T-cell (primary cell): ENCODE results near the gene FIZ1. TPM values are rescaled to one million over a fixed set of nuclear protein-coding genes. Genes with fewer than 3 reads are reported as not detected.

Source experiments
- ATAC-seq, 4 experiments: fragments of 200-7000 bp in 3 of 4; fragments of 150-1000 bp in 1 of 4; cut with Tn5 transposase; replicated peaks in 1 of 4; 1 replicate in 3 of 4; 2 replicates in 1 of 4; pipeline ENCODE4 v1.10.0; 2021; ENCODE audit warnings: moderate library complexity in 3 of 4, mild to moderate bottlenecking in 2 of 4, moderate number of reproducible peaks in 1 of 4
- CTCF ChIA-PET, 2 donors: fragments of 300-600 bp; sonication (Branson Sonifier 250); formaldehyde crosslinking; loops; one replicate each; lab custom pipeline; 2022; ENCODE audit warnings: antibody characterized with exemption in 2 of 2; lab: Charles Lee
- POLR2A ChIA-PET, 2 donors: fragments of 300-600 bp; sonication (Branson Sonifier 250); formaldehyde crosslinking; loops; one replicate each; lab custom pipeline; 2022; ENCODE audit warnings: antibody characterized with exemption in 2 of 2; lab: Charles Lee
- DNase-seq, 35 experiments: peaks; one replicate each; pipeline versions ENCODE4 v3.0.0 to v3.0.0-alpha.2; 2013 to 2023
- H3K27ac ChIP-seq: one replicate; pipeline ENCODE4 v1.5.1; 2013; ENCODE audit warnings: low read length
- H3K27me3 ChIP-seq, 2 experiments: replicated peaks in 1 of 2; 1 replicate in 1 of 2; 2 replicates in 1 of 2; pipeline versions ENCODE4 v1.6.1 to v1.7.0; 2013; ENCODE audit warnings: low read length in 1 of 2, mixed read lengths in 1 of 2; ENCODE audit not compliant: control insufficient read depth in 2 of 2, insufficient read depth in 2 of 2; ENCODE audit errors: extremely low read depth in 1 of 2
- H3K36me3 ChIP-seq, 2 donors: 1 replicate in 1 of 2; 2 replicates in 1 of 2; pipeline versions ENCODE4 v1.6.1 to v1.7.0; 2013; ENCODE audit warnings: low read length in 1 of 2; ENCODE audit not compliant: control insufficient read depth in 2 of 2, insufficient read depth in 1 of 2; ENCODE audit errors: extremely low read depth in 1 of 2
- H3K4me1 ChIP-seq, 2 experiments: 1 replicate in 1 of 2; 2 replicates in 1 of 2; pipeline versions ENCODE4 v1.6.1 to v1.7.0; 2013; ENCODE audit warnings: low read length in 2 of 2, mixed read lengths in 1 of 2; ENCODE audit not compliant: insufficient read depth in 2 of 2, control insufficient read depth in 1 of 2; ENCODE audit errors: extremely low read depth in 1 of 2
- H3K4me3 ChIP-seq, 2 donors: 1 replicate in 1 of 2; 2 replicates in 1 of 2; pipeline versions ENCODE4 v1.5.1 to v1.7.0; 2013; ENCODE audit warnings: mild to moderate bottlenecking in 2 of 2, low read length in 1 of 2, moderate library complexity in 1 of 2; ENCODE audit not compliant: control insufficient read depth in 1 of 2; ENCODE audit errors: extremely low read depth in 1 of 2
- H3K9me3 ChIP-seq: 2 replicates; pipeline ENCODE4 v1.7.0; 2013
- H3K27ac Mint-ChIP-seq, 2 donors: one replicate each; pipeline ENCODE4 v1.8.0; 2020 to 2021; ENCODE audit warnings: mild to moderate bottlenecking in 2 of 2, mixed read lengths in 2 of 2
- H3K27me3 Mint-ChIP-seq, 2 donors: one replicate each; pipeline ENCODE4 v1.8.0; 2021 to 2022; ENCODE audit warnings: mixed read lengths in 2 of 2
- H3K36me3 Mint-ChIP-seq: one replicate; pipeline ENCODE4 v1.8.0; 2021; ENCODE audit warnings: mixed read lengths
- H3K4me1 Mint-ChIP-seq, 3 donors: one replicate each; pipeline ENCODE4 v1.8.0; 2020 to 2022; ENCODE audit warnings: mixed read lengths in 3 of 3, mild to moderate bottlenecking in 1 of 3
- H3K4me3 Mint-ChIP-seq, 3 donors: one replicate each; pipeline ENCODE4 v1.8.0; 2020 to 2022; ENCODE audit warnings: mild to moderate bottlenecking in 3 of 3, mixed read lengths in 3 of 3, moderate library complexity in 3 of 3
- H3K9me3 Mint-ChIP-seq, 3 donors: one replicate each; pipeline ENCODE4 v1.8.0; 2020 to 2022; ENCODE audit warnings: mixed read lengths in 3 of 3
- WGBS: methylation state at CpG from one replicate; pipeline ENCODE4 v1.1.5; 2013; ENCODE audit warnings: missing lambda C conversion rate; ENCODE audit not compliant: insufficient coverage; 5-methylcytosine and 5-hydroxymethylcytosine counted together
- total RNA-seq, 35 experiments: library from RNA in 6 of 35; stranded (reverse) in 6 of 35; fragments of 120-200 nt in 1 of 35; gene quantifications; one replicate each; pipeline versions ENCODE4 v1.2.1 to v1.2.4 and lab custom pipeline; 2013 to 2026

Gene FIZ1
- total RNA-seq, 5 donors from 2014 or later (not counting 1 experiment from before 2014, with no cell fraction given): 9.8 to 27.7 (median 19.0) TPM

DNA sequence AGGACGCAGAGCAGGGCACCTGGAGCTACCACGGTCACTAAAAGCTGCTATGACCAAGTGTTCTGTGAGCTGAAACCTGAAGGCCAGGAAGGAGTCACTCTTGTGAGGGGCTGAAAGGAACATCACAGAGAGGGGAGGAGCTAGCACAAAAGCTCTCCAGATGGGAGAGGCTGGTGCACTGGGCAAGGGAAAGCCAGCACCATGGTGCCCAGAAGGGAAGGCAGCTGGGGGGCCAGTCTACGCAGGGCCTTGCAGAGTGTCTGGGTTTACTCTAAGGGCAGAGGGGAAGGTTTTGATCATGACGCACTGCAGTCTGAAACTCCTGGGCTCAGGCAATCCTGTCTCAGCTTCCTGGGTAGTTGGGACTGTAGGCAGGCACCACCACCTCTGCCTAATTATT lies 37.4 kb upstream of the FIZ1 start:
- H3K27ac ChIP-seq: peak overlapping the region; percentile 99
- peaks cover 16 to 71% of the 10 kb centered on the region in 2 experiments for H3K4me1 ChIP-seq
- ChIA-PET CTCF (interaction anchor here in 1 of 2 donors (1.0 to 1.8 kb wide), 4 partner anchors 10 to 18 kb away, joined by 3 to 5 read pairs (median 4); no protein-coding TSS in a partner anchor), POLR2A (interaction anchor here in 1 of 2 donors (1.3 kb wide), 1 partner anchor 10 kb away, joined by 4 read pairs; no protein-coding TSS in a partner anchor)
- ATAC-seq (no peak), DNase-seq (no peak)
- Mint-ChIP-seq H3K27ac (peak overlapping the region; percentile 100), H3K27me3 (no peaks in the 10 kb centered on the region), H3K4me3 (peak overlapping the region; percentile 98 to 100 (median 99)), H3K36me3 (peaks cover 17% of the 10 kb centered on the region), H3K4me1 (peaks cover 65 to 69% (median 68%) of the 10 kb centered on the region in 3 donors), H3K9me3 (no peaks in the 10 kb centered on the region)
- H3K27me3 ChIP-seq: no peaks in the 10 kb centered on the region
- no peak overlapping the region for H3K4me3 ChIP-seq
- WGBS: 100% methylated on average over 2 of the region's 4 CpGs
- peaks cover 0 to 2% of the 10 kb centered on the region in 2 donors for H3K36me3 ChIP-seq
- no peaks in the 10 kb centered on the region for H3K9me3 ChIP-seq

DNA sequence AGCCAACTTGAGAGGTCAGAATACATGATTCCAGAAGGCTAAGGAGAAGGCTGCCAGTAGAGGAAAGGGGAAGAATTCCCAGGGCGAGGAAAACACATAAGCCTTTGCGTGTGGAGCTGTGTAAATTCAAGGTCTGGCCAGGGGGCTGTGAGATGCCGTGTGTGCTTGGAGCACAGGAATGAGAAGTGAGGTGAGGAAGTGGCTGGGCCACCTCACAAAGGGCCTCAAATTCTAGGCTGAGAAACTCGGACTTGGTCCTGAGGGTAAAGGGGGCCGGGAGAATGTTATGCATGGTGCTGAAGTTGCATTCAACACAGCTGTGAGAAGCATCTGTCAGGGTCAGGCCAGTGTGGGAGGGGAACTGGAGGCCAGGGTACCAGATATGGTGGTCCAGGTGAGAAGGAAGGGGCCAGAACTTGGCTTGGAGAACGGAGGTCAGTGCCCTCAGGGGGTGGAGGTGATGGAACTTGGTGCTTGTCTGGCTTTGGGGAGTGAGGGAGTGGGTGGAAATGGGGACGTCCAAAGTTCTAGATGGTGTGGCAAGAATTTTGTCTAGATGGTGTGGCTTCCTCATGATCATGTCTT lies 36.6 kb upstream of the FIZ1 start:
- DNase-seq (no peak), ATAC-seq (no peak)
- Histone ChIP-seq H3K4me3 (peak overlapping the region; percentile 85 to 98), H3K27ac (peak overlapping the region; percentile 99), H3K4me1 (peaks cover 18 to 69% of the 10 kb centered on the region in 2 experiments), H3K9me3 (no peaks in the 10 kb centered on the region), H3K36me3 (peaks cover 0 to 2% of the 10 kb centered on the region in 2 donors), H3K27me3 (no peaks in the 10 kb centered on the region)
- Mint-ChIP-seq H3K9me3 (no peaks in the 10 kb centered on the region), H3K4me3 (peak overlapping the region; percentile 98 to 100 (median 99)), H3K4me1 (peaks cover 63 to 68% (median 67%) of the 10 kb centered on the region in 3 donors), H3K27ac (peak overlapping the region; percentile 100), H3K36me3 (peaks cover 17% of the 10 kb centered on the region), H3K27me3 (no peaks in the 10 kb centered on the region)
- 61% methylated on average over 7 of the region's 7 CpGs for WGBS
- POLR2A ChIA-PET: interaction anchor here (0.8 to 1.3 kb wide), 2 partner anchors 11 to 174 kb away, joined by 3 to 4 read pairs; partner anchors contain the start of gene ISOC2 (in 1 of the 2)
- CTCF ChIA-PET: interaction anchor here in 1 of 2 donors (1.8 kb wide), 1 partner anchor 19 kb away, joined by 4 read pairs; no protein-coding TSS in a partner anchor

DNA sequence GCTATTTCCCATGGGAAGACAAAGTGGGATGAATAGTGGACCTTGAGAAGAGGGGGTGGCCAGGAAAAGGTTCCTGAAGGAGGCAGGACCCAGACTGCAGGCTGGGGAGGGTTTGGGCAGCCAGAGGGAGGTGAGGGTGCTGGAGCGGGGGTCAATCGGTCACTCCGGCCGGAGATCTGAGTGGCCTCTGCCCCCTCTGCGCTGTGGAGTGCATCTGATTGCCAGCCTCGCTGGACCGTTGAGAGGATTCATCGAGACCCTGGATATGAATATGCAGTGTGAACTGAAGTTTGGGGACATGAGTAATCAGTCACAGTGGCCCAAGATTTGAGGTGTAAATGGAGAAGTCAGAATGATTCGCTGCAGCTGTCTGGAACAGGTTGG lies 36.0 kb upstream of the FIZ1 start:
- Mint-ChIP-seq H3K27ac (peak overlapping the region; percentile 100), H3K4me1 (peaks cover 60 to 65% (median 64%) of the 10 kb centered on the region in 3 donors), H3K36me3 (peaks cover 17% of the 10 kb centered on the region), H3K4me3 (peak overlapping the region; percentile 98 to 100 (median 99)), H3K27me3 (no peaks in the 10 kb centered on the region), H3K9me3 (no peaks in the 10 kb centered on the region)
- ChIA-PET POLR2A (interaction anchor here (0.8 kb wide), 2 partner anchors 174 to 517 kb away, joined by 3 to 5 read pairs; partner anchors contain the start of gene ISOC2 (in 1 of the 2)), CTCF (no interaction called here)
- DNase-seq (peak in 2 of 35 experiments; percentile 37 to 44), ATAC-seq (no peak)
- Histone ChIP-seq H3K4me1 (peaks cover 18 to 65% of the 10 kb centered on the region in 2 experiments), H3K27me3 (no peaks in the 10 kb centered on the region), H3K36me3 (peaks cover 0 to 2% of the 10 kb centered on the region in 2 donors), H3K27ac (peak overlapping the region; percentile 99), H3K9me3 (no peaks in the 10 kb centered on the region), H3K4me3 (peak overlapping the region; percentile 85 to 98)
- 23% methylated on average over 9 of the region's 9 CpGs for WGBS

DNA sequence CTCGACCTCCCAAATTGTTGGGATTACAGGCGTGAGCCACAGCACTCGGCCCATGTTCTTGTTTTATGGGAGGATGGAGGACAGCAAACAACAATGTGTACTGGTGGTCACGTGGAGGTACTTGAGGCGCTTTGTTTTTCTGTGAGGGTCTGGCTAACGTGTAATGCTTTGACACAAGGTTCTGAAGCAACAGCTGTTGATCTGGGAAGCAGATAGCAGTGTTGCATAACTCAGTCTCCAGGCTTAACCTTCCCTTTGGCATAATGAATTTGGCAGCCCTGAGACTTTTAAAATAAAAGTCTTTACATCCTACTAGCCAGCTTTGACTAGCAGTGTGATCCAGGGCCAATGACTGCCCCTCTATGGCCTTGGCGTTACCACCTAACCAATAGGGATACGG lies 34.5 kb upstream of the FIZ1 start:
- H3K4me1 ChIP-seq: peaks cover 18 to 50% of the 10 kb centered on the region in 2 experiments
- H3K27ac ChIP-seq: peak overlapping the region; percentile 99
- no peak for ATAC-seq
- POLR2A ChIA-PET: interaction anchor here in 1 of 2 donors (0.5 to 0.6 kb wide), 2 partner anchors 11 to 295 kb away, joined by 3 read pairs; no protein-coding TSS in a partner anchor
- CTCF ChIA-PET: interaction anchor here (0.7 to 3.5 kb wide), 9 partner anchors 10 to 130 kb away, joined by 3 to 21 read pairs (median 10); partner anchors contain the start of genes FIZ1 (in 1 of the 2) and ZNF784 (in 1 of the 2)
- Mint-ChIP-seq H3K9me3 (no peaks in the 10 kb centered on the region), H3K4me3 (peak overlapping the region; percentile 65 to 100 (median 98)), H3K36me3 (peaks cover 14% of the 10 kb centered on the region), H3K27me3 (no peaks in the 10 kb centered on the region), H3K4me1 (peaks cover 50 to 53% (median 53%) of the 10 kb centered on the region in 3 donors), H3K27ac (peak overlapping the region in 1 of 2 donors; percentile 75)
- DNase-seq: no peak
- H3K36me3 ChIP-seq: peaks cover 0 to 2% of the 10 kb centered on the region in 2 donors
- H3K4me3 ChIP-seq: no peak overlapping the region
- H3K27me3 ChIP-seq: peaks cover 0 to 3% of the 10 kb centered on the region in 2 experiments
- no peaks in the 10 kb centered on the region for H3K9me3 ChIP-seq
- 100% methylated on average over 1 of the region's 8 CpGs for WGBS

DNA sequence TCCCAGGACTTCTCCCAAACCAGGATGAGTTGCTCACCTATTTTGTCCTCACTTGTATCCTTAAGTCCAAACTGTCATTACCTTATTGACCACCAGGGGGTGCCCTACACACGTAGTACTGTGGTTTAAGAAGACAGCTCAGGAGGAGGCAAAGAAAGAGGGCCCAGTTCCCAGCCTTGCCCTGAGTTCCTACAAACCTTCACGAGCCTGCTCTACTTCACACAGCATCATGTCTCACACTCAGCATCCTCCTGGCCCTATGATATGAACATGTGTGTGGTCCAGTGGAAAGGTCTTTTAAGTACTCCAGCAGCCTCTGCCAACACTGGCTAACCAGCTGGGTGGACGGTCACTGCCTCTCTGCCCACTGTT lies 33.1 kb upstream of the FIZ1 start:
- Histone ChIP-seq H3K27ac (no peak overlapping the region), H3K4me3 (no peak overlapping the region), H3K4me1 (peaks cover 17 to 44% of the 10 kb centered on the region in 2 experiments), H3K36me3 (no peaks in the 10 kb centered on the region), H3K9me3 (no peaks in the 10 kb centered on the region), H3K27me3 (peaks cover 0 to 3% of the 10 kb centered on the region in 2 experiments)
- peak; percentile 61 to 97 (median 83) for DNase-seq
- POLR2A ChIA-PET: interaction anchor here in 1 of 2 donors (0.5 kb wide), 1 partner anchor 22 kb away, joined by 3 read pairs; the partner anchor contains the start of gene U2AF2
- Mint-ChIP-seq H3K4me1 (peaks cover 44 to 49% (median 45%) of the 10 kb centered on the region in 3 donors), H3K4me3 (peak overlapping the region in 1 of 3 donors; percentile 2), H3K27ac (peak overlapping the region; percentile 57 to 66), H3K36me3 (peaks cover 7% of the 10 kb centered on the region), H3K9me3 (no peaks in the 10 kb centered on the region), H3K27me3 (no peaks in the 10 kb centered on the region)
- peak; percentile 42 to 55 (median 47) for ATAC-seq
- CTCF ChIA-PET: interaction anchor here (0.5 to 3.5 kb wide), 19 partner anchors 8 to 716 kb away, joined by 3 to 21 read pairs (median 7); partner anchors contain the start of genes FIZ1 (in 1 of the 2), PPP6R1 (in 1 of the 2), ZNF581 (in 1 of the 2) and ZNF784 (in 1 of the 2)
- WGBS: no CpG with 5 or more reads among the region's 3 CpGs

DNA sequence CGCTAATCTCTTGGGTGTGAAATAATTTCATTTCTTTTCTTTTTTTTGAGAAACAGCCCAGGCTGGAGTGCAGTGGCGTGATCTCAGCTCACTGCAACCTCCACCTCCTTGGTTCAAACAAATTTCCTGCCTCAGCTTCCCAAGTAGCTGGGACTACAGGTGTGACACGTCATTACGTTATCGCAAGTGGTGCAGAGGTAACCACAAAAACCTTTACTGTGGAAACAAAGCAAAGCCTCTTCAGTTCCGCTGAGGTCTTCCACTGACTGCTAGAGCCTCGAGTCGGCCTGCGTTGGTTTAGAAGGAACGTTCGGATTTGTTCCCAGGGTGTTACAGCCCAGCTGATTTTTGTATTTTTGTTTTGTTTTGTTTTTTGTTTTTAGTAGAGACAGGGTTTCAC lies 27.0 kb upstream of the FIZ1 start:
- ChIA-PET POLR2A (interaction anchor here (0.5 to 1.0 kb wide), 3 partner anchors 165 to 453 kb away, joined by 3 to 7 read pairs (median 4); partner anchors contain the start of gene ISOC2 (in 1 of the 2)), CTCF (interaction anchor here in 1 of 2 donors (0.6 to 4.4 kb wide), 9 partner anchors 11 to 563 kb away, joined by 3 to 42 read pairs (median 4); partner anchors contain the start of genes FIZ1, KMT5C, RDH13 and ZNF524)
- peak overlapping the region; percentile 92 to 95 for H3K27ac Mint-ChIP-seq
- Histone ChIP-seq H3K4me3 (no peak overlapping the region), H3K27me3 (peaks cover 0 to 3% of the 10 kb centered on the region in 2 experiments), H3K27ac (peak overlapping the region; percentile 60), H3K36me3 (peaks cover 0 to 3% of the 10 kb centered on the region in 2 donors), H3K4me1 (peaks cover 21 to 33% of the 10 kb centered on the region in 2 experiments), H3K9me3 (no peaks in the 10 kb centered on the region)
- no peaks in the 10 kb centered on the region for H3K27me3 Mint-ChIP-seq
- DNase-seq: peak in 32 of 35 experiments; percentile 33 to 89 (median 57)
- peak overlapping the region; percentile 71 to 76 (median 76) for H3K4me3 Mint-ChIP-seq
- no peaks in the 10 kb centered on the region for H3K9me3 Mint-ChIP-seq
- H3K36me3 Mint-ChIP-seq: peaks cover 3% of the 10 kb centered on the region
- peaks cover 38 to 40% (median 38%) of the 10 kb centered on the region in 3 donors for H3K4me1 Mint-ChIP-seq
- ATAC-seq: peak; percentile 33 to 79 (median 66)
- 15% methylated on average over 10 of the region's 11 CpGs for WGBS
